ENCODE results near the gene TNNC1. TPM values are rescaled to one million over a fixed set of nuclear protein-coding genes. Genes with fewer than 3 reads are reported as not detected.

TNNC1 gene
- total and polyA plus RNA-seq, 2 of the 13 experiments (the other 11 are each of a cell fraction or from before 2014, with no cell fraction given) = 11.8 to 36.4 TPM

DNA sequence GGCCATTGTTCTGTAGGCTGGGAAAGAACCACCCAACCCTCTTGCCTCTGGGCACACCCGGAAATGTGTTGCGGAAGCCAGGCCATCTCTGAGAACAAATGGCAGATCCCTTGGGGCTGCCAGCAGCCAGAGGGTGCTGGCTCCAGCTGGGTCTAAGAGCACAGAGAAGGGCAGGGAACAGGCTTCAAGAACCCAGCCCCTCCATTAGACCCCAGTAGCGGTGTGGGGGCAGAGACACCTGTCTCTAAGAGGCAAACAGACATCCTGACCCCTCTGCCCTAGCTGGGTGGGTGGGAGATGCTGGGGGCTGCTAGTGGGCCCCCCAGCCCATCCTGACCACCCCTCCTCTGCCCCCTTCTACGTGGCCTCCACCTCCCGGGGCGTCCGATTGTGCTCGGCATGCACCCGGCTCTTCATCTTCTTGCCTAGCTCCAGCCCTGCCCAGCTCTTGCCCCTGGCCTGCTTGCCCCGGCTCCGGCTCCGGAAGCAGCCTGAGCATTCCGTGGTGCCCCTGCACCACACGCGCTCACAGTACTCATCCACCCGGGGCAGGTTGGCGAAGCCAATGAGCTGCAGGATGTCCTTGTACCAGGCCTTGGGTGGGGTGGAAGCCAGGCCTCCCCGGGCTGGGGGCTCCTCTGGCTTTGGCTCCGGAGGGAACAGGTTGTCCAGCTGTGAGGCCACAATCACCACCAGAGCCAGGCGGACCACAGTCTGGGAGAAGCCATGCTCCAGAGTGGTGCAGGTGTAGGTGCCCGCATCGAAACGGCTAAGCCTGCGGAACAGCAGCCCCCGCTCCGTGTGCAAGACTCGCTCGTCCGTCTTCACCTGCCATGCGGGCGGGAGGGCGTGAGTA, 18.4 kb downstream of the TNNC1 start:
- no TSS peak for BruUV-seq (replicated peaks)
- Histone ChIP-seq H3K9ac (ENCODE audit: insufficient read depth, low read depth, low read length) (no peak overlapping the region), H3K4me3 (replicated peaks in 1 of 3; ENCODE audit: insufficient read depth in 1 of 3, low read depth in 2 of 3, low read length in 3 of 3) (no peak overlapping the region), H3K4me1 (ENCODE audit: insufficient read depth, low read length) (peaks cover 36% of the 10 kb centered on the region), H3K27me3 (ENCODE audit: control insufficient read depth in 1 of 2, insufficient read depth in 2 of 2, low read length in 2 of 2) (no peaks in the 10 kb centered on the region), H3K79me2 (ENCODE audit: insufficient read depth, low read length) (no peaks in the 10 kb centered on the region), H4K20me1 (ENCODE audit: insufficient read depth, low read length) (no peaks in the 10 kb centered on the region), H3K36me3 (replicated peaks in 1 of 2; ENCODE audit: control insufficient read depth in 1 of 2, insufficient read depth in 2 of 2, low read length in 2 of 2) (peaks cover 3 to 7% of the 10 kb centered on the region in 2 experiments; a peak in 2 of 5 replicates), H3K27ac (ENCODE audit: extremely low read length, insufficient read depth, low read length) (no peak overlapping the region), H3K4me2 (ENCODE audit: low read depth, low read length) (no peak overlapping the region), H3K9me3 (ENCODE audit: low read length) (no peaks in the 10 kb centered on the region), H2AFZ (ENCODE audit: low read length) (no peak overlapping the region)
- 95% methylated on average over 23 of the region's 32 CpGs for WGBS (ENCODE audit: low lambda C conversion rate)
- FAIRE-seq = no peak
- in situ Hi-C loops (cut with HindIII; ENCODE audit: extremely low pct_ligation_motif_present, low pct_unique_long_range_greater_than_20kb) = no loop called here
- TF ChIP-seq SCMH1 (CRISPR knock-in tag; IDR thresholded peaks at IDR 0.05; ENCODE audit: borderline replicate concordance) = no peak
- no peak for DNase-seq (ENCODE audit: low spot score)
- POLR2A ChIA-PET = interaction anchor here (2.8 kb wide), 1 partner anchor 10 kb away, joined by 11 read pairs; the partner anchor contains the start of gene SEMA3G
- no peak for ATAC-seq
- intact Hi-C loops (cut with micrococcal nuclease; ENCODE audit: unreplicated experiment) = no loop called here
- CTCF ChIA-PET (ENCODE audit: low intra/inter-chr PET ratio, low total read pairs) = no interaction called here

DNA sequence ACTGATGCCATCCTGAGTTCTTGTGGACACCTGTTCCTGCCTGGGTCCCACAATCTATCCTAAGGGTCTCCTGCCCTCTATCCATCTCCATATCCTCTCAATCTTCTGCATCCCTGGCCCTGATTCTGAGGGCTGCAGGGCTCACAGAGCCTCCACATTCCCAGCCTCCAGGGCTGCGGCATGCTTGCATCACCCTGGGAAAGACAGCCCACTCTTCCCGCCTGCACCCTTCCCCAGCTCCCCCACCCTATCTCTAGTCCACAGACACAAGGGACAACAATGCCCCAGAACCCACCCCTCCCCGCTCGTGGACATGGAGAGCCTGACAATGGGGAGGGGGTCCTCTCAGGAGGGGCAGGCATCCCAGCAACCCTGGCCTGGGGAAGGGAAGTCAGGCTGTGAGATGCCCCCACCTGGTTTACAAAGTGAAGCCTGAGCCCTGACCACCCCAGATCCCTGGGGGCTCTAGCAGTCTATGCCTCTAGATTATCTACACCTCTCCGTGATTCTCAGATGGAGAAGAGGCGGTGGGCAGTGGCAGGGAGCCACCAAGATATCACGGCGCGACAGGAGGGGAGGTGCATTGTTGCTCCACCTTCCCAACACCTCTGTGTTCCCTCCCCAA, 19.2 kb downstream of the TNNC1 start:
- ChIA-PET CTCF (ENCODE audit: low intra/inter-chr PET ratio, low total read pairs) (no interaction called here), POLR2A (interaction anchor here (2.8 kb wide), 1 partner anchor 11 kb away, joined by 11 read pairs; the partner anchor contains the start of gene SEMA3G)
- H3K36me3 ChIP-seq (replicated peaks in 1 of 2; ENCODE audit: control insufficient read depth in 1 of 2, insufficient read depth in 2 of 2, low read length in 2 of 2) = peaks cover 2 to 7% of the 10 kb centered on the region in 2 experiments; a peak in 2 of 5 replicates
- H3K27me3 ChIP-seq (ENCODE audit: control insufficient read depth in 1 of 2, insufficient read depth in 2 of 2, low read length in 2 of 2) = no peaks in the 10 kb centered on the region
- no peaks in the 10 kb centered on the region for H3K9me3 ChIP-seq (ENCODE audit: low read length)
- H2AFZ ChIP-seq (ENCODE audit: low read length) = no peak overlapping the region
- H3K4me3 ChIP-seq (replicated peaks in 1 of 3; ENCODE audit: insufficient read depth in 1 of 3, low read depth in 2 of 3, low read length in 3 of 3) = no peak overlapping the region
- no peak for FAIRE-seq
- no peak for ATAC-seq
- peaks cover 44% of the 10 kb centered on the region for H3K4me1 ChIP-seq (ENCODE audit: insufficient read depth, low read length)
- no peaks in the 10 kb centered on the region for H4K20me1 ChIP-seq (ENCODE audit: insufficient read depth, low read length)
- no peaks in the 10 kb centered on the region for H3K79me2 ChIP-seq (ENCODE audit: insufficient read depth, low read length)
- no peak overlapping the region for H3K4me2 ChIP-seq (ENCODE audit: low read depth, low read length)
- intact Hi-C loops (cut with micrococcal nuclease; ENCODE audit: unreplicated experiment) (no loop called here), in situ Hi-C loops (cut with HindIII; ENCODE audit: extremely low pct_ligation_motif_present, low pct_unique_long_range_greater_than_20kb) (no loop called here)
- H3K27ac ChIP-seq (ENCODE audit: extremely low read length, insufficient read depth, low read length) = no peak overlapping the region
- no TSS peak for BruUV-seq (replicated peaks)
- DNase-seq (ENCODE audit: low spot score) = no peak
- H3K9ac ChIP-seq (ENCODE audit: insufficient read depth, low read depth, low read length) = no peak overlapping the region
- 97% methylated on average over 7 of the region's 9 CpGs for whole genome bisulfite sequencing (ENCODE audit: low lambda C conversion rate)
- no peak for TF ChIP-seq PLRG1 (conservative IDR thresholded peaks at IDR 0.05)
- TF ChIP-seq, protein P1, sequence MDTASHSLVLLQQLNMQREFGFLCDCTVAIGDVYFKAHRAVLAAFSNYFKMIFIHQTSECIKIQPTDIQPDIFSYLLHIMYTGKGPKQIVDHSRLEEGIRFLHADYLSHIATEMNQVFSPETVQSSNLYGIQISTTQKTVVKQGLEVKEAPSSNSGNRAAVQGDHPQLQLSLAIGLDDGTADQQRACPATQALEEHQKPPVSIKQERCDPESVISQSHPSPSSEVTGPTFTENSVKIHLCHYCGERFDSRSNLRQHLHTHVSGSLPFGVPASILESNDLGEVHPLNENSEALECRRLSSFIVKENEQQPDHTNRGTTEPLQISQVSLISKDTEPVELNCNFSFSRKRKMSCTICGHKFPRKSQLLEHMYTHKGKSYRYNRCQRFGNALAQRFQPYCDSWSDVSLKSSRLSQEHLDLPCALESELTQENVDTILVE (CRISPR knock-in tag; IDR thresholded peaks at IDR 0.05) = no peak
- TF ChIP-seq, protein P2, sequence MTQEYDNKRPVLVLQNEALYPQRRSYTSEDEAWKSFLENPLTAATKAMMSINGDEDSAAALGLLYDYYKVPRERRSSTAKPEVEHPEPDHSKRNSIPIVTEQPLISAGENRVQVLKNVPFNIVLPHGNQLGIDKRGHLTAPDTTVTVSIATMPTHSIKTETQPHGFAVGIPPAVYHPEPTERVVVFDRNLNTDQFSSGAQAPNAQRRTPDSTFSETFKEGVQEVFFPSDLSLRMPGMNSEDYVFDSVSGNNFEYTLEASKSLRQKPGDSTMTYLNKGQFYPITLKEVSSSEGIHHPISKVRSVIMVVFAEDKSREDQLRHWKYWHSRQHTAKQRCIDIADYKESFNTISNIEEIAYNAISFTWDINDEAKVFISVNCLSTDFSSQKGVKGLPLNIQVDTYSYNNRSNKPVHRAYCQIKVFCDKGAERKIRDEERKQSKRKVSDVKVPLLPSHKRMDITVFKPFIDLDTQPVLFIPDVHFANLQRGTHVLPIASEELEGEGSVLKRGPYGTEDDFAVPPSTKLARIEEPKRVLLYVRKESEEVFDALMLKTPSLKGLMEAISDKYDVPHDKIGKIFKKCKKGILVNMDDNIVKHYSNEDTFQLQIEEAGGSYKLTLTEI (CRISPR knock-in tag; conservative IDR thresholded peaks at IDR 0.05) = no peak
- no peak for TF ChIP-seq PCBP2 (optimal IDR thresholded peaks at IDR 0.05; ENCODE audit: low read depth, low read length, poor library complexity, severe bottlenecking)
- TF ChIP-seq RFXAP (CRISPR knock-in tag; IDR thresholded peaks at IDR 0.05; ENCODE audit: borderline replicate concordance) = no peak
- TF ChIP-seq, protein P3, sequence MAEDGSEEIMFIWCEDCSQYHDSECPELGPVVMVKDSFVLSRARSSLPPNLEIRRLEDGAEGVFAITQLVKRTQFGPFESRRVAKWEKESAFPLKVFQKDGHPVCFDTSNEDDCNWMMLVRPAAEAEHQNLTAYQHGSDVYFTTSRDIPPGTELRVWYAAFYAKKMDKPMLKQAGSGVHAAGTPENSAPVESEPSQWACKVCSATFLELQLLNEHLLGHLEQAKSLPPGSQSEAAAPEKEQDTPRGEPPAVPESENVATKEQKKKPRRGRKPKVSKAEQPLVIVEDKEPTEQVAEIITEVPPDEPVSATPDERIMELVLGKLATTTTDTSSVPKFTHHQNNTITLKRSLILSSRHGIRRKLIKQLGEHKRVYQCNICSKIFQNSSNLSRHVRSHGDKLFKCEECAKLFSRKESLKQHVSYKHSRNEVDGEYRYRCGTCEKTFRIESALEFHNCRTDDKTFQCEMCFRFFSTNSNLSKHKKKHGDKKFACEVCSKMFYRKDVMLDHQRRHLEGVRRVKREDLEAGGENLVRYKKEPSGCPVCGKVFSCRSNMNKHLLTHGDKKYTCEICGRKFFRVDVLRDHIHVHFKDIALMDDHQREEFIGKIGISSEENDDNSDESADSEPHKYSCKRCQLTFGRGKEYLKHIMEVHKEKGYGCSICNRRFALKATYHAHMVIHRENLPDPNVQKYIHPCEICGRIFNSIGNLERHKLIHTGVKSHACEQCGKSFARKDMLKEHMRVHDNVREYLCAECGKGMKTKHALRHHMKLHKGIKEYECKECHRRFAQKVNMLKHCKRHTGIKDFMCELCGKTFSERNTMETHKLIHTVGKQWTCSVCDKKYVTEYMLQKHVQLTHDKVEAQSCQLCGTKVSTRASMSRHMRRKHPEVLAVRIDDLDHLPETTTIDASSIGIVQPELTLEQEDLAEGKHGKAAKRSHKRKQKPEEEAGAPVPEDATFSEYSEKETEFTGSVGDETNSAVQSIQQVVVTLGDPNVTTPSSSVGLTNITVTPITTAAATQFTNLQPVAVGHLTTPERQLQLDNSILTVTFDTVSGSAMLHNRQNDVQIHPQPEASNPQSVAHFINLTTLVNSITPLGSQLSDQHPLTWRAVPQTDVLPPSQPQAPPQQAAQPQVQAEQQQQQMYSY (CRISPR knock-in tag; IDR thresholded peaks at IDR 0.05) = no peak
- TF ChIP-seq SCMH1 (CRISPR knock-in tag; IDR thresholded peaks at IDR 0.05; ENCODE audit: borderline replicate concordance) = no peak

All from HepG2 (cell line).